DND-41 (cell line): ENCODE measurements around the gene NOC4L.

Source experiments
- ATAC-seq: fragments of 200-7000 bp; cut with Tn5 transposase; 3 replicates; pipeline ENCODE4 v1.9.1; 2021; ENCODE audit warnings: low read depth; ENCODE audit not compliant: insufficient read depth
- DNase-seq: peaks from one replicate; pipeline ENCODE4 v3.0.0-alpha.2; 2020
- H2AFZ ChIP-seq: 2 replicates; pipeline ENCODE4 v1.6.0; 2012; ENCODE audit warnings: low read depth, low read length
- H3K27ac ChIP-seq: 2 replicates; pipeline ENCODE4 v1.5.1; 2012; ENCODE audit warnings: low read length, inconsistent platforms
- H3K27me3 ChIP-seq: fragments of 200-600 bp; sonication (generic); 2 replicates; pipeline ENCODE4 v1.6.0; 2012; ENCODE audit warnings: low read length, mild to moderate bottlenecking, inconsistent platforms; ENCODE audit not compliant: insufficient read depth, poor library complexity
- H3K36me3 ChIP-seq: 2 replicates; pipeline ENCODE4 v1.5.1; 2012; ENCODE audit warnings: low read length, inconsistent platforms; ENCODE audit not compliant: insufficient read depth
- H3K4me1 ChIP-seq: 2 replicates; pipeline ENCODE4 v1.5.1; 2012; ENCODE audit warnings: mild to moderate bottlenecking, low read length; ENCODE audit not compliant: insufficient read depth
- H3K4me2 ChIP-seq: 2 replicates; pipeline ENCODE4 v1.6.0; 2012; ENCODE audit warnings: mild to moderate bottlenecking, moderate library complexity, low read length, inconsistent platforms; ENCODE audit not compliant: insufficient read depth
- H3K4me3 ChIP-seq, 2 experiments: fragments of 200-600 bp in 1 of 2; shearing (Covaris generic) in 1 of 2; 2 replicates each; pipeline ENCODE4 v1.5.1; 2012 to 2016; ENCODE audit warnings: inconsistent platforms in 2 of 2, low read length in 2 of 2, mild to moderate bottlenecking in 2 of 2, low read depth in 1 of 2, moderate library complexity in 1 of 2
- H3K79me2 ChIP-seq: 2 replicates; pipeline ENCODE4 v1.6.0; 2012; ENCODE audit warnings: low read length, inconsistent platforms; ENCODE audit not compliant: insufficient read depth
- H3K9ac ChIP-seq: 2 replicates; pipeline ENCODE4 v1.6.0; 2012; ENCODE audit warnings: low read depth, mild to moderate bottlenecking, inconsistent platforms, low read length, moderate library complexity
- H3K9me3 ChIP-seq: 2 replicates; pipeline ENCODE4 v1.5.1; 2012; ENCODE audit warnings: low read length, moderate library complexity, mild to moderate bottlenecking, inconsistent platforms; ENCODE audit not compliant: insufficient read depth, severe bottlenecking
- H4K20me1 ChIP-seq: 2 replicates; pipeline ENCODE4 v1.6.0; 2012; ENCODE audit warnings: low read length; ENCODE audit not compliant: insufficient read depth
- EZH2 ChIP-seq: IDR thresholded peaks from 3 replicates; pipeline ENCODE4 v1.6.1; 2012; ENCODE audit warnings: borderline replicate concordance, low read depth, mild to moderate bottlenecking, moderate library complexity, low read length, inconsistent platforms; ENCODE audit not compliant: severe bottlenecking
- TF ChIP-seq, protein P1 (sequence below): IDR thresholded peaks from 2 replicates; pipeline ENCODE4 v1.5.1; 2012; ENCODE audit warnings: borderline replicate concordance, low read length, moderate library complexity, mild to moderate bottlenecking; ENCODE audit not compliant: poor library complexity, severe bottlenecking; ENCODE audit errors: extremely low read depth

NOC4L gene

DNA sequence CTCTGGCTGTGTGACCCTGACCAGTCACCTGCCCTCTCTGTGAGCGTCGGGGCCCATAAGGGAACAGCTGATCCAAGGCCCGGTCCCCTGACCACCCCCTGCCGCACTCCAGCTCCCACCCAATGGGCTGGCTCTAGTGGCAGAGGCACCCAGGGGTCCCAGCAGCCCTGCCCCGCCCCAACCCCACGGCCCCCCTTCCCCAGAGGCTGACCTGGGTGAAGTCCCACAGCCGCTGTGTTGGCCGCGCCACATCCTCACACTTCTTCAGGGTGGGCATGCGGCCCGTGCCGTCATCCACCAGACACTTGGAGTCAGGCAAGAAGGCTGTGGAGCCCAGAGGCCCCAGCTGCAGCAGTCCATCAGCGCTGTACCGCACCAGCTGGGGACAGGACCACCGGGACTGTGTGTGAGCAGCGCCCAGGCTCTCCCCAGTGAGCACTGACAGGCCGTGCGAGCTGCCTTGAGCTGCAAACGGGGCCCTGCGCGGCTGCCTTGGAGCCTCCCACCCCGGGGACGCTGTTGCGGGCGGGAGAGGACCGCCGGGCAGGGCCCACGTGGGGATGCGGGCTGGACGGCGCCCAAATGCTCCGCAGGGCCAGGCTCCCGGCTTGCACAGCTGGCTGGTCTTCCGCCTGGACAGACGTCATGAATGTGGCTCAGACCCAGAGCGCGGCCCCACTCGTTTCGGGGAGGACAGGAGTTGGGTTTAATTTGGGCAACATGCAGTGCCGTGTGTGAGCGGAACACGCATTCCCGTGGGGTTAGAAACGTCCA is 53.5 kb downstream of the NOC4L start:
- ATAC-seq: no peak
- no peak for DNase-seq
- Histone ChIP-seq H3K4me2 (no peak overlapping the region), H3K27me3 (no peaks in the 10 kb centered on the region), H4K20me1 (no peaks in the 10 kb centered on the region; the same call in 1 of the 2 replicates), H3K27ac (no peak overlapping the region), H3K4me1 (no peaks in the 10 kb centered on the region), H3K9ac (no peak overlapping the region), H3K36me3 (no peaks in the 10 kb centered on the region), H2AFZ (no peak overlapping the region), H3K79me2 (no peaks in the 10 kb centered on the region), H3K4me3 (no peak overlapping the region), H3K9me3 (peaks cover 5% of the 10 kb centered on the region)
- TF ChIP-seq, protein P1, sequence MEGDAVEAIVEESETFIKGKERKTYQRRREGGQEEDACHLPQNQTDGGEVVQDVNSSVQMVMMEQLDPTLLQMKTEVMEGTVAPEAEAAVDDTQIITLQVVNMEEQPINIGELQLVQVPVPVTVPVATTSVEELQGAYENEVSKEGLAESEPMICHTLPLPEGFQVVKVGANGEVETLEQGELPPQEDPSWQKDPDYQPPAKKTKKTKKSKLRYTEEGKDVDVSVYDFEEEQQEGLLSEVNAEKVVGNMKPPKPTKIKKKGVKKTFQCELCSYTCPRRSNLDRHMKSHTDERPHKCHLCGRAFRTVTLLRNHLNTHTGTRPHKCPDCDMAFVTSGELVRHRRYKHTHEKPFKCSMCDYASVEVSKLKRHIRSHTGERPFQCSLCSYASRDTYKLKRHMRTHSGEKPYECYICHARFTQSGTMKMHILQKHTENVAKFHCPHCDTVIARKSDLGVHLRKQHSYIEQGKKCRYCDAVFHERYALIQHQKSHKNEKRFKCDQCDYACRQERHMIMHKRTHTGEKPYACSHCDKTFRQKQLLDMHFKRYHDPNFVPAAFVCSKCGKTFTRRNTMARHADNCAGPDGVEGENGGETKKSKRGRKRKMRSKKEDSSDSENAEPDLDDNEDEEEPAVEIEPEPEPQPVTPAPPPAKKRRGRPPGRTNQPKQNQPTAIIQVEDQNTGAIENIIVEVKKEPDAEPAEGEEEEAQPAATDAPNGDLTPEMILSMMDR: no peak
- no peak for TF ChIP-seq EZH2

DNA sequence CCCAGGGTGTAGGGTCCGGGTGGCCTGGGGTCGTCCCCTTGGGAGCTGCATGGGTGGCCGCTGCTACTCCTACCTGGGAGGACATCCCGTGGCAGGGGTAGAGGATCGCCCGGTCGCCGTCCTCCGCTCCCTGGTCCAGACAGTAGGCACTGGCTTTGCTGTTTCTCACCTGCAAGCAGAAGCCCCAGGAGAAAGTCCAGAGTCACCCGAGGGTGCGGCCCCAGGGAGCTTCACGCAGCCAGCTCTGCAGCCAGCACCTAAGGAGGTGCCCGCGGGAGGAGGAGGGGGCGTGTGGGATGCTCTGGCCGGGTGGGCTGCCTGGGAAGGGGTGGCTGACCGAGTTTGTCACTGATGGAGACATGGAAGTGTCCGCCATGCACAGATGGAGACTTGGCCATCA is 54.8 kb downstream of the NOC4L start:
- Histone ChIP-seq H3K4me1 (no peaks in the 10 kb centered on the region), H4K20me1 (no peaks in the 10 kb centered on the region; the same call in 1 of the 2 replicates), H3K27me3 (no peaks in the 10 kb centered on the region), H3K79me2 (no peaks in the 10 kb centered on the region), H3K9me3 (peaks cover 2% of the 10 kb centered on the region), H3K36me3 (no peaks in the 10 kb centered on the region), H3K9ac (no peak overlapping the region), H3K27ac (no peak overlapping the region), H3K4me2 (no peak overlapping the region), H3K4me3 (no peak overlapping the region), H2AFZ (no peak overlapping the region)
- no peak for TF ChIP-seq EZH2
- TF ChIP-seq, protein P1: no peak
- DNase-seq: no peak
- no peak for ATAC-seq

DNA sequence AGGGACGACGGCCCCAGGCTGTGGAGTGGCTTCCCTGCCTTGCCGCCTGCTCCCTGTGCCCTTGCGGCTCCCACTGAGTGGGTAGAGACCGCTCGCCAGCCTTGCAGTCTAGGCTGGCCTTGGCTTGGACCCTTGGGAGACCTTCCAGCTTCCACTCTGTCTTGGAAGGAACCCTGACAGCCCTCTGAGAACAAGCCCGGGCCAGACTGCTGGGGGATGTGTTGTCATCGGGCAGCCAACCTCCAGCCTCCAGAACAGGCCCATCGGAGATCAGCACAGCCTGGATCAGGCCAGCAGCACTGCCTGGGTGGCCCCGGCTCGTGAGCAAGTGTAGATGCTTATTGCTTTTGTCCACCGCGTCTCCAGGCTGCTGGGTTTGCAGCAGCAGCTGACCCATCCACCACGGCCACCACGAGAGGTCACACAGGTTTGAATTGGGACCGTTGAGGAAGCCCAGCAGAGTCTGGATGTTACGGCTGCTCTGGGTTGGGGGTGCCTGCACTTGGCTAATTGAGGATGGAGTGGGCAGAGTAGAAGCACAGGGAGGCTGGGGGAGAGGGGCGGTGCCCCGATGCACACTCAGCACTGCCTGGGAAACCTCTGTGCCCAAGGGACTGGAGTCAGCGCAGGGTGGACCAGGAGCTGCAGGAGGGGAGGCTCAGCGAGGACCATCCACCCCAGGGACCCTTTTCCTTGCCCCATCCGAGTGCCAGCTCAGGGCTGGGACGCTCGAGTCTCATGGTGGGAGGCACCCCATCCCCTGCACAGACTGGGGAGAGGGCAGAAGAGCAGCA is 55.5 kb downstream of the NOC4L start:
- no peak overlapping the region for H3K4me2 ChIP-seq
- ATAC-seq: no peak
- H3K27me3 ChIP-seq: no peaks in the 10 kb centered on the region
- no peak overlapping the region for H3K27ac ChIP-seq
- H3K9ac ChIP-seq: no peak overlapping the region
- no peak overlapping the region for H2AFZ ChIP-seq
- no peaks in the 10 kb centered on the region for H3K79me2 ChIP-seq
- TF ChIP-seq EZH2: no peak
- no peaks in the 10 kb centered on the region for H3K9me3 ChIP-seq
- no peaks in the 10 kb centered on the region for H3K4me1 ChIP-seq
- no peaks in the 10 kb centered on the region for H3K36me3 ChIP-seq
- DNase-seq: no peak
- H3K4me3 ChIP-seq: no peak overlapping the region
- H4K20me1 ChIP-seq: no peaks in the 10 kb centered on the region; the same call in 1 of the 2 replicates

DNA sequence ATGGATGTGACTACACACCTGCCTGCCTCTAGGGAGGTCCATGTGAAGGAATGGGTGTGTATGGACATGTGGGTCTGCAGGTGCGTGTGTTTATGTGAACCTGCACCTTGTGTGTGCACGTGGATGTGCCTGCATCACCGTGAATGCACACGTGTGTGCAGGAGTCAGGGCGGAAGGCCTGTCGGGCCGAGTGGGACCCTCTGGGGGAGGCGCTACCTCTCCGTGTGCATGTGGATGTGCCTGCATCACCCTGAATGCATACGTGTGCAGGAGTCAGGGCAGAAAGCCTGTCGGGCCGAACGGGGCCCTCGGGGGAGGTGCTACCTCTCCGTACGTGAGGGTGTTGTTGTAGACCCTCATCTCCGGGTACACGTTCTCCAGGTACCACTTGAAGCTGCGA is 56.5 kb downstream of the NOC4L start:
- TF ChIP-seq EZH2: no peak
- TF ChIP-seq, protein P1: no peak
- H3K79me2 ChIP-seq: no peaks in the 10 kb centered on the region
- H4K20me1 ChIP-seq: no peaks in the 10 kb centered on the region; the same call in 1 of the 2 replicates
- H3K4me1 ChIP-seq: no peaks in the 10 kb centered on the region
- H3K27me3 ChIP-seq: no peaks in the 10 kb centered on the region
- DNase-seq (no peak), ATAC-seq (no peak)
- no peak overlapping the region for H3K4me3 ChIP-seq
- no peaks in the 10 kb centered on the region for H3K9me3 ChIP-seq
- no peak overlapping the region for H3K4me2 ChIP-seq
- no peak overlapping the region for H2AFZ ChIP-seq
- no peaks in the 10 kb centered on the region for H3K36me3 ChIP-seq
- no peak overlapping the region for H3K9ac ChIP-seq
- H3K27ac ChIP-seq: no peak overlapping the region
